GM12801 (cell line): ENCODE results near the gene KRCC1.

Experiments used
- TF ChIP-seq, protein P1 (sequence below): IDR thresholded peaks from one replicate; pipeline ENCODE4 v1.5.1; 2011; ENCODE audit warnings: control low read depth; ENCODE audit not compliant: insufficient read length; ENCODE audit errors: extremely low read depth

Gene KRCC1

DNA sequence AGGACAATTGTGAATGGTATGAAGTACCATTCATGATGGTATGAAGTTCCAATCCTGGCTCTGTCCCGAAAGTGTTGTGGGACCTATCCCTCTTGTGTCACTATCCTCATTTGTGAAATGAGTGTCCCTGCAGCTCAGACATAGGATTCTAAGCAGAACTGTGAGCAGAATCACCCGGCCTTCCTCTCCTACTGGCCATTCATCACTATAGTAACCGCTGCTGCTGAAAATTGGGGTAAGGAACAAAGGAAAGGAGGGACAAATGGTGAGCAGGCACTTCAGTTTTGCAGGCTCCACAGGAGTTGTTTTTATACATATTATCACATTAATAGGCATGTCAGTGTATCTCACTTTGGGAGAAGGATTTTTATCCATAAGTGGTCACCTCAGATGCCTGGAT lies 39.4 kb upstream of the KRCC1 start:
- TF ChIP-seq, protein P1, sequence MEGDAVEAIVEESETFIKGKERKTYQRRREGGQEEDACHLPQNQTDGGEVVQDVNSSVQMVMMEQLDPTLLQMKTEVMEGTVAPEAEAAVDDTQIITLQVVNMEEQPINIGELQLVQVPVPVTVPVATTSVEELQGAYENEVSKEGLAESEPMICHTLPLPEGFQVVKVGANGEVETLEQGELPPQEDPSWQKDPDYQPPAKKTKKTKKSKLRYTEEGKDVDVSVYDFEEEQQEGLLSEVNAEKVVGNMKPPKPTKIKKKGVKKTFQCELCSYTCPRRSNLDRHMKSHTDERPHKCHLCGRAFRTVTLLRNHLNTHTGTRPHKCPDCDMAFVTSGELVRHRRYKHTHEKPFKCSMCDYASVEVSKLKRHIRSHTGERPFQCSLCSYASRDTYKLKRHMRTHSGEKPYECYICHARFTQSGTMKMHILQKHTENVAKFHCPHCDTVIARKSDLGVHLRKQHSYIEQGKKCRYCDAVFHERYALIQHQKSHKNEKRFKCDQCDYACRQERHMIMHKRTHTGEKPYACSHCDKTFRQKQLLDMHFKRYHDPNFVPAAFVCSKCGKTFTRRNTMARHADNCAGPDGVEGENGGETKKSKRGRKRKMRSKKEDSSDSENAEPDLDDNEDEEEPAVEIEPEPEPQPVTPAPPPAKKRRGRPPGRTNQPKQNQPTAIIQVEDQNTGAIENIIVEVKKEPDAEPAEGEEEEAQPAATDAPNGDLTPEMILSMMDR, result no peak

DNA sequence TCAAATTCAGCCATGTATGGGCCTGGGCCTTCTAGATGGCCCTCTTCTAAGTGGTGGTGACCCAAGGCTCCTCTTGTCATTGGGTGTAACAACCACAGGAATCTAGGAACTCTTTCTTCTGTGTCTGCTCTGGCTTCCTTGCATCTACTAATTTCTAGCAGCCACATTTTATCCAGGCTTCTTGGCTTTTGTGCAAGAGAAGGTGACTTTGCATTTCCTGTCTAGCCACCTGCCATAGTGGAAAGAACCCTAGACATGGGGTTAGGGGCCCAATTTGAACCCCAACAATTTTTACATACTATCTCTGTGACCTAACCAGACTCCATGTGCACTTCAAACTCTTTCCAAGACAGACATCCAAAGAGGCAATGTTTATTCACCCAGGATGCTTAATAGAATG lies 37.2 kb upstream of the KRCC1 start:
- TF ChIP-seq, protein P1, result no peak

DNA sequence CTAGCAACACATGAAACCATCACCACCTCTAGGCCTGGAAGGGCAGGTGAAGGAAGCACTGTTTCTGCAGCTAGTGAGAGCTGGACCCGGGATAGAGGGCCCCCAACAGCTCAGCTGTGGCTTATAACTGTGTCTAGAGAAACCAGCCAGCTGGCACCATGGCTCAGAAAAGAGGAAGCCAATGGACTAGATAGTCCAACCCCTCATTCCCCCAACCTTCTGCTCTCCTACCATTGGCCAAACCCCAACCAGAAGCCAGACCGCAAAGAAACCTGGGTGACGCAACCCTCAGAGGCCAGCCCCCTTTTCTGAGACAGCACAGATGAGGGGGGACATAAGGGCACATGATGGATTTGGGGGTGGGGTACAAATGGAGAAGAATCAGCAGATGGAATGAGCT lies 36.4 kb upstream of the KRCC1 start:
- TF ChIP-seq, protein P1, result no peak

DNA sequence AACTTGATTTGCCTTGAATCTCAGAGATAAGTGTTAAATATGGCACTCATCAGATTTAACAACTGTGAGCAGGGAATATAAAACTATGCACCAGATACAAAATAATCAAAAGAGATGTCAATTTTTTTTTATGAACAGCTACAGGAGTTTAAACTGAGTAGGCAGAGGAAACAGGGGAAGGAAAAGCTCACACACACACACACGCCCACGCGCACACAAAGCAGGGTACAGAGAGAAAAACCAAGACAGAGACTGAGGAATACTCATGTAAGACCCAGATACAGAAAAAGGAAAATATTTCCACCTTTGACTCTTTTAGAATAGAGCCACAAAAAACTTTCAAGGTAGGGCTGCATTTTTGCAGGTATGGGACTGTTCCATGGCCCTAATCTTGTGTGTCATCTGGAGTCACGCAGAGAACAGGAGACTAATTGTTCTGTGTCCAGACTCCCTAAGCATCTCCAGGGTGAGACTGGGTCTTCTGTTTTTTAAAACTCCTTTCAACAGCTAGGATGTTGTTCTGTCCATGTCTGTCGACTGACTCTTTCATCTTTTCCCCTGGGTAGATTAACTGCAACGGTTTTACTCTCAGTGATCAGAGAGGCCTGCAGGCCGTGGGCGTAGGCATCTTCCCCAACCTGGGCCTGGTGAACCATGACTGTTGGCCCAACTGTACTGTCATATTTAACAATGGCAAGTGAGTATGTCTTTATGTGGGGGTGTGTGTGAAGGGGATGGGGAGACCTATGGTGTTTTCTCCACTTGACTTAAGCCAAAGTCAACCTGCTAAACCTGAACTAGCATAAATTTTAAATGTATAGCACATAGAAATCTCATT lies 35.1 kb upstream of the KRCC1 start:
- TF ChIP-seq, protein P1, result no peak

DNA sequence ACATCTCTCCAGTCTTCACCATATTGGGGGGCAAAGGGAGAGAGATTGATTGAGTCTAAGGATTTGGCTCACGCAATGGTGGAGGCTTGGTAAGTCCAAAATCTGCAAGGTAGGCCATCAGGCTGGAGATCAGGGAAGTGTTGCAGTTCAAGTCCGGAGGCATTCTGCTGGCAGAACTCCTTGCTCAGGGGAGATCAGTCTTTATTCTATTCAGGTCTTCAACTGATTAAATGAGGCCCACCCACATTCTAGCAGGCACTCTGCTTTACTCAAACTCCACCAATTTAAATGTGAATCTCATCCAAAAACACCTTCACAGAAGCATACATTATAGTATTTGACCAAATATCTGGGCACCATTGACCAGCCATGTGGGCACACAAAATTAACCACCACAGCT lies 33.4 kb upstream of the KRCC1 start:
- TF ChIP-seq, protein P1, result no peak

DNA sequence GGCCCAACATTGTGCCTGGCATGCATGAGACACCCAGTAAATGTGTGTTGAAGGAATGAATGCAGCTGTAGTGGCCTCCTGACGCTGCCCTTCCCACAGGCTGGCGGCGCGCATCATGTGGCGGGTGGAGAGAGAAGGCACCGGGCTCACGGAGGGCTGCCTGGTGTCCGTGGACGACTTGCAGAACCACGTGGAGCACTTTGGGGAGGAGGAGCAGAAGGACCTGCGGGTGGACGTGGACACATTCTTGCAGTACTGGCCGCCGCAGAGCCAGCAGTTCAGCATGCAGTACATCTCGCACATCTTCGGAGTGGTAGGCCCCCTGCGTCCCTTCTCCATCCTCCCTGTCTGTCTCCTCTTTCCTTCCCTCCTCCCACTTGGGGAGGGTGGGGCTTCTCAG lies 32.2 kb upstream of the KRCC1 start:
- TF ChIP-seq, protein P1, result no peak

DNA sequence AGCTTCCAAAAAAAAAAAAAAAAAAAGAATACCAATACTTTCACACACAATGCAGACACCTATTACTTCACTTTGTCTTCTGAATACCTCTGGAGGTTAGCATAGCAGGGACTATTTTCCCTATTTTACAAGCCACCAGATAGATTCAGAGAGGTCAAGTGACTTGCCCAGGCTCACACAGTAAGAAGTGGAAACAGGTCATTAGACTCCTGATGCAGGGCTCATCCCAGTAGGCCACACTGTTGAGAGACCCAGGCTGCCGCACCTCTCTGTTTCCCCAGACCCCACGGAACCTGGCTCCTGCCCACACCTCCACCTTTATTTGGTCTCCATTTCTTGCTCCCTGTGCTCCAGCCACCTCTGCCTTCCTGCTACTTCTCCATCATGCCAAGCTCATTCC lies 31.5 kb upstream of the KRCC1 start:
- TF ChIP-seq, protein P1, result no peak
